RWPE2 (cell line): Measurements from ENCODE around the gene MIAT.
A peak's percentile ranks its signal among the peaks of the same experiment; 100 is the strongest.

ENCODE experiments used
- ATAC-seq: fragments of 200-7000 bp; cut with Tn5 transposase; 3 replicates; pipeline ENCODE4 v1.9.1; 2021; ENCODE audit warnings: low read depth
- DNase-seq: peaks from one replicate; pipeline ENCODE4 v3.0.0-alpha.2; 2020; ENCODE audit warnings: low spot score
- H3K27ac ChIP-seq: fragments of 450-650 bp; 2 replicates; pipeline ENCODE4 v1.5.1; 2017; ENCODE audit warnings: mild to moderate bottlenecking; ENCODE audit not compliant: poor library complexity, severe bottlenecking
- H3K27me3 ChIP-seq: fragments of 250-450 bp; sonication (Bioruptor Pico); 2 replicates; pipeline ENCODE4 v1.5.1; 2021; ENCODE audit warnings: mild to moderate bottlenecking, moderate library complexity; ENCODE audit not compliant: insufficient read depth, poor library complexity, severe bottlenecking
- H3K36me3 ChIP-seq: fragments of 250-450 bp; sonication (Bioruptor Pico); 2 replicates; pipeline ENCODE4 v1.5.1; 2020; ENCODE audit warnings: low read depth, mild to moderate bottlenecking, moderate library complexity
- H3K4me1 ChIP-seq: fragments of 250-450 bp; sonication (Bioruptor Pico); 2 replicates; pipeline ENCODE4 v1.5.1; 2021; ENCODE audit warnings: mild to moderate bottlenecking, moderate library complexity; ENCODE audit not compliant: insufficient read depth, poor library complexity, severe bottlenecking
- H3K4me3 ChIP-seq: fragments of 250-450 bp; sonication (Bioruptor Pico); 2 replicates; pipeline ENCODE4 v1.5.1; 2021; ENCODE audit warnings: mild to moderate bottlenecking, moderate library complexity; ENCODE audit not compliant: severe bottlenecking
- H3K9me3 ChIP-seq: fragments of 250-450 bp; sonication (Bioruptor Pico); 2 replicates; pipeline ENCODE4 v1.5.1; 2021; ENCODE audit warnings: mild to moderate bottlenecking, moderate library complexity; ENCODE audit not compliant: severe bottlenecking
- CTCF ChIP-seq: fragments of 450-650 bp; IDR thresholded peaks from one replicate; pipeline ENCODE4 v1.5.1; 2017; ENCODE audit warnings: mild to moderate bottlenecking, moderate library complexity; ENCODE audit not compliant: poor library complexity, severe bottlenecking

The MIAT gene

GRCh38 chr22:26636296-26636695 is 21.1 kb upstream of the MIAT start:
- H3K4me3 ChIP-seq = no peak overlapping the region
- TF ChIP-seq CTCF = no peak
- H3K27me3 ChIP-seq = no peaks in the 10 kb centered on the region
- ATAC-seq (no peak), DNase-seq (no peak)
- H3K27ac ChIP-seq = no peak overlapping the region
- H3K36me3 ChIP-seq = no peaks in the 10 kb centered on the region
- no peaks in the 10 kb centered on the region for H3K9me3 ChIP-seq
- no peaks in the 10 kb centered on the region for H3K4me1 ChIP-seq

- no peak overlapping the region for H3K27ac ChIP-seq
- TF ChIP-seq CTCF = no peak
- no peaks in the 10 kb centered on the region for H3K9me3 ChIP-seq
- H3K36me3 ChIP-seq = no peaks in the 10 kb centered on the region
- no peak for DNase-seq
- H3K4me1 ChIP-seq = peaks cover 4% of the 10 kb centered on the region
- H3K27me3 ChIP-seq = no peaks in the 10 kb centered on the region
- no peak for ATAC-seq
- no peak overlapping the region for H3K4me3 ChIP-seq
Measured at GRCh38 chr22:26642465-26643417, 14.6 kb upstream of the MIAT start.

- H3K27me3 ChIP-seq = no peaks in the 10 kb centered on the region
- no peak for DNase-seq
- no peak overlapping the region for H3K27ac ChIP-seq
- H3K4me3 ChIP-seq = no peak overlapping the region
- no peak for ATAC-seq
- H3K36me3 ChIP-seq = no peaks in the 10 kb centered on the region
- H3K9me3 ChIP-seq = no peaks in the 10 kb centered on the region
- H3K4me1 ChIP-seq = peaks cover 4% of the 10 kb centered on the region
- TF ChIP-seq CTCF = no peak
Measured at GRCh38 chr22:26643418-26644100, 13.8 kb upstream of the MIAT start.

- Histone ChIP-seq H3K27ac (no peak overlapping the region), H3K4me1 (peaks cover 4% of the 10 kb centered on the region), H3K36me3 (no peaks in the 10 kb centered on the region), H3K9me3 (no peaks in the 10 kb centered on the region), H3K27me3 (no peaks in the 10 kb centered on the region), H3K4me3 (no peak overlapping the region)
- DNase-seq (no peak), ATAC-seq (peak; percentile 24; the same call in 1 of the 3 replicates)
- no peak for TF ChIP-seq CTCF
Measured at GRCh38 chr22:26646158-26646557, 11.2 kb upstream of the MIAT start.
